BLaER1 (cell line): ENCODE measurements around the gene TMEM161B.
A peak's percentile ranks its signal among the peaks of the same experiment; 100 is the strongest.

Experiments
- H3K27ac ChIP-seq: shearing (Covaris generic); formaldehyde crosslinking; 2 replicates; pipeline ENCODE4 v1.8.1; 2022
- H3K27me3 ChIP-seq: shearing (Covaris generic); formaldehyde crosslinking; 2 replicates; pipeline ENCODE4 v1.8.1; 2022
- H3K36me3 ChIP-seq: shearing (Covaris generic); formaldehyde crosslinking; 2 replicates; pipeline ENCODE4 v1.8.1; 2022
- H3K4me1 ChIP-seq: shearing (Covaris generic); formaldehyde crosslinking; 2 replicates; pipeline ENCODE4 v1.8.1; 2022
- H3K4me2 ChIP-seq: shearing (Covaris generic); formaldehyde crosslinking; 2 replicates; pipeline ENCODE4 v1.8.1; 2022
- H3K4me3 ChIP-seq: shearing (Covaris generic); formaldehyde crosslinking; 2 replicates; pipeline ENCODE4 v1.8.1; 2022
- H3K9ac ChIP-seq: shearing (Covaris generic); formaldehyde crosslinking; 2 replicates; pipeline ENCODE4 v1.8.1; 2022
- H3K9me3 ChIP-seq: shearing (Covaris generic); formaldehyde crosslinking; 2 replicates; pipeline ENCODE4 v1.8.1; 2022
- H4K20me1 ChIP-seq: shearing (Covaris generic); formaldehyde crosslinking; 2 replicates; pipeline ENCODE4 v1.8.1; 2022
- Cebpa-rat ChIP-seq: shearing (Covaris generic); IDR thresholded peaks from 2 replicates; pipeline ENCODE4 v1.8.1; 2022

Gene TMEM161B

DNA sequence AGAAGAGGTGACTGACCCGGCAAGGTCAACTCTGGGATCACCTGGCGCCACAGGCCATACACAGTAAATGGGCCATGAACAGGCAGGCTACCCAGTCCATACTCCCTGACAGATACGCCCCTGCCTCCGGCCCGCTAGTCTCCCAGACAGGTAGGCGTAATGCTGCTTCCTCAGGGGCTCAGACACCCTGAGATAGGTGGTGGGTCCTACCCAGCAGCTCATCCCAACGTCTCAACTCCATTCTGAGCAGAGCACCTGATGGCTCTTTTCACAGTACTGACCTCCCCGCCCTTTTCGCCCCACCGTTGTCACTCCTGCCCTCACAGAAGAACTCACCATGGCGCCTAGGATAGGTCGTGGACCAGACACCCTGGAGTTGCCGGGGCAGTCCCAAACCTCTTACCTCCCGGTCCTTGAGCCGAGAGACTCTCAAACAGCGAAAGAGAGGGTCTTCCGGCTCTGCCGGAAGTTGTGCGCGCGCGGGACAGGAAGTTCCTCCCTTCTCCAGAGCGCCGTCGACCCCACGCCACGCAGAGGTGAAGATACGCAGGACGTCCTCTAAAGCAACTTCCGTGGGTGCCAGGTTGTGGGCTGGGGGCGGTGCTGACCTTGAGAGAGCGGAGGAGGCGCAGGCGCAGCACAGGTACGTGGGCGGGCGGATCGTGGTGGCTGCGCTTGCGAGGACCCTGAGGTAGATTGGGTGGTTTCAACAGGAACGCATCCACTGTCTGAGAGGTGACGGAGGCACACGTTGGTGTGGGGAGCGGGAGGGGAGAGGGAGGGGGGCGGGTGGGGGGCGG, at the start of gene TMEM161B:
TMEM161B (minus strand) TSS at position 461 of the 800 bp plus-strand sequence; CDS start at position 339, 122 bp downstream.
- Histone ChIP-seq H3K36me3 (peaks cover 32% of the 10 kb centered on the region), H3K9ac (peak within 1 kb of the TSS; percentile 77), H3K27ac (peak within 1 kb of the TSS; percentile 64), H3K9me3 (peaks cover 22% of the 10 kb centered on the region), H3K4me1 (peaks cover 31% of the 10 kb centered on the region), H4K20me1 (0 out of 2 replicates have a peak, but pooled peaks cover 4% of the 10 kb centered on the region), H3K4me3 (peak within 1 kb of the TSS; percentile 77), H3K4me2 (peak within 1 kb of the TSS; percentile 79), H3K27me3 (no peaks in the 10 kb centered on the region)
- no peak for TF ChIP-seq Cebpa-rat

- Histone ChIP-seq H3K27me3 (no peaks in the 10 kb centered on the region), H3K4me2 (no peak overlapping the region), H3K36me3 (no peaks in the 10 kb centered on the region), H3K4me3 (no peak overlapping the region), H3K9me3 (no peaks in the 10 kb centered on the region), H3K9ac (no peak overlapping the region), H3K27ac (no peak overlapping the region), H3K4me1 (no peaks in the 10 kb centered on the region), H4K20me1 (no peaks in the 10 kb centered on the region)
- no peak for TF ChIP-seq Cebpa-rat
Observed at GRCh38 chr5:88304356-88304755, 35.7 kb upstream of the TMEM161B start.

- no peak overlapping the region for H3K4me3 ChIP-seq
- peaks cover 4% of the 10 kb centered on the region; the same call in 1 of the 2 replicates for H3K9me3 ChIP-seq
- H3K36me3 ChIP-seq: no peaks in the 10 kb centered on the region; the same call in 1 of the 2 replicates
- no peak for TF ChIP-seq Cebpa-rat
- no peak overlapping the region for H3K4me2 ChIP-seq
- H3K27ac ChIP-seq: no peak overlapping the region
- no peaks in the 10 kb centered on the region for H3K27me3 ChIP-seq
- H4K20me1 ChIP-seq: no peaks in the 10 kb centered on the region
- H3K4me1 ChIP-seq: no peaks in the 10 kb centered on the region
- no peak overlapping the region for H3K9ac ChIP-seq
Observed at GRCh38 chr5:88298425-88298824, 29.8 kb upstream of the TMEM161B start.

DNA sequence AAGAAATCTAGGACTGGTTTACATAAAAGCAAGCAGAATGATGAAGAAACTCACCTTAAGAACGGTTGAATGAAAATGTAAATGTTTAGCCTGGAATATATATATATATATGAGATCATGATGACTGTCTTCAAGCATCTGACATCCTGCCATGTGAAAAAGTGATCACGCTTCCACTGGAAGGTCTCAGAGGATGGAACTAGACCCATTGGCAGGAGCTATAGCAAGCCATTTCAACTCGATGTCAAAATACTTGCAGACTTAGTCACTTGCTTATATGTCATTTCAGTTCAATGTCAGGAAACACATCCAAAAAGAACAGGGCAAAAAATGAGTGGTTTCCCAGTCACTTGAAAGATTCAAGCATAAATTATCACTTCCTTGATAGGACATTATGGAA, 22.2 kb upstream of the TMEM161B start:
- TF ChIP-seq Cebpa-rat: no peak
- Histone ChIP-seq H3K9ac (no peak overlapping the region), H3K36me3 (peaks cover 4% of the 10 kb centered on the region; the same call in 1 of the 2 replicates), H4K20me1 (no peaks in the 10 kb centered on the region), H3K9me3 (peaks cover 4% of the 10 kb centered on the region; the same call in 1 of the 2 replicates), H3K27ac (no peak overlapping the region), H3K27me3 (no peaks in the 10 kb centered on the region), H3K4me2 (no peak overlapping the region), H3K4me1 (no peaks in the 10 kb centered on the region), H3K4me3 (no peak overlapping the region)

DNA sequence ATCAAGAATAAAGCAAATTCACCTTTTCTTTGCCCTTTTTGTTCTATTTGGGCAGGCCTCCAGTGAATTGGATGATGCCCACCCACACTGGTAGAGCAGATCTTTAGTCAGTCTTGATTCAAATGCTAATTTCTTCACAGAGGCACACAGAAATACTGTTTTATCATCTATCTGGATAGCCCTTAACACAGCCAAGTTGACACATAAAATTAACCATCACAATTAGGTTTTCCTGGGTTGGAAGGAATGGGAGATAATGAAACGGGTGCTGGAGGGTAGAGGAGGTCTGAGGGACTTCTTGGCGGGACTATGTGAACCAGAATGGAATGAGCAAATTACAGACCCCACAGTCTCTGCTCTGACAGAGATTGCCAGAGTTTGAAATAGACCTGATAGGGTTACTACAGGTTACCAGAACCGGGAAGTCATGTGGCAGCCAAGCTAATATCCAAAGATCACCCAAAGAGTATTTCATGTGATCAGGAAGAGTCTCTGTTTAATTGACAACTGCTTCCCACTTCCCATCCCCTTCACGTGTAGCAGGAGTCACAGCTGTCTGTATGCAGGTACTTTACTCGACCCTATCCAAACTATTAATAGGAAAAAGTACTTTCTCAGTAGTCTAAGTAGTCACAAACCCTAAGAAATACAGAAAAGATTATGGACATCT, 20.0 kb upstream of the TMEM161B start:
- H4K20me1 ChIP-seq: no peaks in the 10 kb centered on the region
- H3K36me3 ChIP-seq: peaks cover 4% of the 10 kb centered on the region; the same call in 1 of the 2 replicates
- no peak for TF ChIP-seq Cebpa-rat
- no peaks in the 10 kb centered on the region for H3K9me3 ChIP-seq
- no peak overlapping the region for H3K4me2 ChIP-seq
- no peak overlapping the region for H3K27ac ChIP-seq
- H3K27me3 ChIP-seq: no peaks in the 10 kb centered on the region
- H3K4me1 ChIP-seq: no peaks in the 10 kb centered on the region
- H3K9ac ChIP-seq: no peak overlapping the region
- no peak overlapping the region for H3K4me3 ChIP-seq

GRCh38 chr5:88287846-88288527, 19.3 kb upstream of the TMEM161B start:
- no peak overlapping the region for H3K4me2 ChIP-seq
- H3K27me3 ChIP-seq: no peaks in the 10 kb centered on the region
- H3K27ac ChIP-seq: no peak overlapping the region
- H3K9ac ChIP-seq: no peak overlapping the region
- TF ChIP-seq Cebpa-rat: no peak
- no peaks in the 10 kb centered on the region for H4K20me1 ChIP-seq
- no peaks in the 10 kb centered on the region for H3K9me3 ChIP-seq
- no peaks in the 10 kb centered on the region for H3K4me1 ChIP-seq
- no peak overlapping the region for H3K4me3 ChIP-seq
- peaks cover 4% of the 10 kb centered on the region; the same call in 1 of the 2 replicates for H3K36me3 ChIP-seq

DNA sequence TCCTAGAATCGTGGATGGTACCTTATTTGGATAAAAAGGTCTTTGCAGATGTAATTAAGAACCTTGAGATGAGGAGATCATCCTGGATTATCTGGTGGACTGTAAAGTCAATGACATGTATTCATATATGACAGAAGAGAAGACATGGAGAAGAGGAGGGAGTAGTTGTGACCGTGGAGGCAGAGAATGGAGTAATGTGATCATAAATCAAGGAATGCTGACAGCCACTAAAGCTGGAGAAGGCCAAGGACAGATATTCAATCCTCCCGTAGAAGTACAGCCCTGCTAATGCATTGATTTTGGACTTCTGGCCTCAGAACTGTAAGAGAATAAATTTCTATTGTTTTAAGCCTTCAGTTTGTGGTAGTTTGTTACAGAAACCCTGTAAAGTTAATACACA, 18.7 kb upstream of the TMEM161B start:
- H3K27me3 ChIP-seq: no peaks in the 10 kb centered on the region
- H3K4me3 ChIP-seq: no peak overlapping the region
- H4K20me1 ChIP-seq: no peaks in the 10 kb centered on the region
- no peaks in the 10 kb centered on the region for H3K4me1 ChIP-seq
- no peak overlapping the region for H3K9ac ChIP-seq
- no peaks in the 10 kb centered on the region for H3K9me3 ChIP-seq
- H3K4me2 ChIP-seq: no peak overlapping the region
- H3K36me3 ChIP-seq: peaks cover 9% of the 10 kb centered on the region
- no peak for TF ChIP-seq Cebpa-rat
- H3K27ac ChIP-seq: no peak overlapping the region

DNA sequence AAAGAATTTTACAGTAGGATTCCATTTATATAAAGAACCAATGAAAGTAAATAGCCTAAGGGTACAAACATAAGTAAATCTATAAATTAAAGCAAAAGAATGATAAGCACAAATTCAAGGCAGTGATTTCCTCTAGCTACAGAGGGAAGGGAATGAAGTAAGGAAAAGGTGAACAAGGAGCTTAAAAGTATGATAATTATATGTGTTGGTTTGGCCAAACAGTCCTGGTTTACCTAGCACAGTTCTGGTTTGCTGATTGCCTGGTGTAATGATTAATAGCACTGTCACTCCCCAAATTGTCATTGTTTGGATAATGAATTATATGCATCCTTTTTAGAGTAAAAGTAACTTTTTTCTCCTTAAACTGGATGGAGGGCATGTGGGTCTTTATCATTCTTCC, 15.0 kb upstream of the TMEM161B start:
- Histone ChIP-seq H3K27me3 (no peaks in the 10 kb centered on the region), H3K4me3 (no peak overlapping the region), H3K36me3 (peaks cover 9% of the 10 kb centered on the region), H3K4me1 (no peaks in the 10 kb centered on the region), H3K4me2 (no peak overlapping the region), H3K27ac (no peak overlapping the region), H4K20me1 (no peaks in the 10 kb centered on the region), H3K9ac (no peak overlapping the region), H3K9me3 (no peaks in the 10 kb centered on the region)
- no peak for TF ChIP-seq Cebpa-rat

- Histone ChIP-seq H4K20me1 (no peaks in the 10 kb centered on the region), H3K4me2 (no peak overlapping the region), H3K27me3 (no peaks in the 10 kb centered on the region), H3K27ac (no peak overlapping the region), H3K36me3 (peaks cover 5% of the 10 kb centered on the region), H3K9ac (no peak overlapping the region), H3K4me3 (no peak overlapping the region), H3K4me1 (no peaks in the 10 kb centered on the region), H3K9me3 (no peaks in the 10 kb centered on the region)
- TF ChIP-seq Cebpa-rat: no peak
Observed at GRCh38 chr5:88281322-88281721, 12.7 kb upstream of the TMEM161B start.

- no peaks in the 10 kb centered on the region for H4K20me1 ChIP-seq
- H3K4me3 ChIP-seq: no peak overlapping the region
- peaks cover 8% of the 10 kb centered on the region for H3K36me3 ChIP-seq
- H3K4me1 ChIP-seq: no peaks in the 10 kb centered on the region
- H3K27me3 ChIP-seq: no peaks in the 10 kb centered on the region
- no peak for TF ChIP-seq Cebpa-rat
- no peak overlapping the region for H3K4me2 ChIP-seq
- no peak overlapping the region for H3K9ac ChIP-seq
- no peaks in the 10 kb centered on the region for H3K9me3 ChIP-seq
- H3K27ac ChIP-seq: no peak overlapping the region
Observed at GRCh38 chr5:88279584-88279983, 10.9 kb upstream of the TMEM161B start.
